WTC11 (cell line): Measurements from ENCODE around the gene APPBP2.

Source experiments
- CREM ChIP-seq: sonication (generic); formaldehyde crosslinking; IDR thresholded peaks from 2 replicates; pipeline ENCODE4 v1.8.1; 2022; ENCODE audit warnings: mild to moderate bottlenecking, missing genetic modification reagents, moderate library complexity
- E2F4 ChIP-seq: sonication (generic); formaldehyde crosslinking; IDR thresholded peaks from 2 replicates; pipeline ENCODE4 v1.8.1; 2022; ENCODE audit warnings: low read depth, mild to moderate bottlenecking, moderate library complexity, missing genetic modification reagents, borderline replicate concordance
- MLX ChIP-seq: sonication (generic); formaldehyde crosslinking; IDR thresholded peaks from 2 replicates; pipeline ENCODE4 v1.8.1; 2023; ENCODE audit warnings: mild to moderate bottlenecking, missing genetic modification reagents, moderate library complexity
- USF2 ChIP-seq: sonication (generic); formaldehyde crosslinking; IDR thresholded peaks from 2 replicates; pipeline ENCODE4 v1.8.1; 2023; ENCODE audit warnings: mild to moderate bottlenecking, missing genetic modification reagents, moderate library complexity
- TF ChIP-seq, protein P1 (sequence below): fragments of 200-600 bp; IDR thresholded peaks from 2 replicates; pipeline ENCODE4 v1.8.0; 2022; ENCODE audit warnings: antibody characterized with exemption

DNA sequence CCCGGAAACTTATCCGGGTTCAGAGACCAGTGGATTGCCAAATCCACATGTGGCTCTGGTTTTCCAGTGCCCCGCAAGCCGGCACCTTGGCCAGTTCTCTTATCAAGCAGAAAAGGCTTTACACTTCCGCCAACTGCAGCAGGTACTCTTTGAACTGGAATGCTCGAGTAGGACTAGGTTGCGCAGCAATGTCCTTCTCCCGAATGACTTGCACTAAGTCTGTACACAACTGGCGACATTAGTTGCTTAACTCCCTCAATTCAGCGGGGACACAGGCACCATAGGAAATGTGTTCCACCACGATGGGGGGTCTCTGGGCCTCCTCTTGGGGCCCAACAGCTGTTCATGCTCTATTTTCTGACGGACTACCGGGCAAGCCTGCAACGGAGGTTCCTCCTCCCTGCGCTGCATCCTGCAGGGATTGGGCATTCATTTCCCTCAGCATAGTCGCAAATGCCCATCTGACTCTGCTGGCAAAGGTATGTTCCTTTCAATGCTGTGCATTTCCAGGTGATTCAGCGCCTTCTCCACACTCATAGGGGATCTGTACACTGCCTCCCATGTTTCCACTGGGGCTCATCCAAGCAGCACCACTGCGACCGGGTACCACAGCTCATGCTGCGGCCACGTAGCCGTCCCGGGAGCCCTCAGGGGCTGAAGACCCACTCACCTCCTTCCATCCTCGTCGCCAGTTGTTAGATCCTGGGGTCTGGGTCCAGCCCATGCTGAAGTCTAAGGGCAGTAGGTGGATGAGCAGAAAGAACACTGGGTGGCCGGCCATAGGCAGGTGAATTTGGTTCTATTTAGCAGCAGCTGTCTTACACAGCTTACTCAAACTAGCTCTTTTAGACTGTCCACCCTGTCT, 34.2 kb upstream of the APPBP2 start:
- TF ChIP-seq MLX = no peak
- no peak for TF ChIP-seq E2F4
- no peak for TF ChIP-seq CREM
- no peak for TF ChIP-seq USF2
- TF ChIP-seq, protein P1, sequence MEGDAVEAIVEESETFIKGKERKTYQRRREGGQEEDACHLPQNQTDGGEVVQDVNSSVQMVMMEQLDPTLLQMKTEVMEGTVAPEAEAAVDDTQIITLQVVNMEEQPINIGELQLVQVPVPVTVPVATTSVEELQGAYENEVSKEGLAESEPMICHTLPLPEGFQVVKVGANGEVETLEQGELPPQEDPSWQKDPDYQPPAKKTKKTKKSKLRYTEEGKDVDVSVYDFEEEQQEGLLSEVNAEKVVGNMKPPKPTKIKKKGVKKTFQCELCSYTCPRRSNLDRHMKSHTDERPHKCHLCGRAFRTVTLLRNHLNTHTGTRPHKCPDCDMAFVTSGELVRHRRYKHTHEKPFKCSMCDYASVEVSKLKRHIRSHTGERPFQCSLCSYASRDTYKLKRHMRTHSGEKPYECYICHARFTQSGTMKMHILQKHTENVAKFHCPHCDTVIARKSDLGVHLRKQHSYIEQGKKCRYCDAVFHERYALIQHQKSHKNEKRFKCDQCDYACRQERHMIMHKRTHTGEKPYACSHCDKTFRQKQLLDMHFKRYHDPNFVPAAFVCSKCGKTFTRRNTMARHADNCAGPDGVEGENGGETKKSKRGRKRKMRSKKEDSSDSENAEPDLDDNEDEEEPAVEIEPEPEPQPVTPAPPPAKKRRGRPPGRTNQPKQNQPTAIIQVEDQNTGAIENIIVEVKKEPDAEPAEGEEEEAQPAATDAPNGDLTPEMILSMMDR = no peak
